H1 (cell line): ENCODE measurements around the gene PHACTR2. TPM values are rescaled to one million over a fixed set of nuclear protein-coding genes. Genes with fewer than 3 reads are reported as not detected.

Experiments used
- CTCF ChIA-PET: fragments of 300-600 bp; sonication (Branson Sonifier 250); formaldehyde crosslinking; loops from one replicate; lab custom pipeline; 2021; ENCODE audit not compliant: partially characterized antibody; lab: Charles Lee
- POLR2A ChIA-PET: fragments of 300-600 bp; sonication (Branson Sonifier 250); formaldehyde crosslinking; loops from one replicate; lab custom pipeline; 2021; ENCODE audit warnings: inconsistent platforms; ENCODE audit not compliant: partially characterized antibody; lab: Charles Lee
- DNase-seq, 2 experiments: peaks; one replicate each; pipeline versions ENCODE4 v3.0.0 to v3.0.0-alpha.2; 2010 to 2022; ENCODE audit warnings: low spot score in 2 of 2, low read depth in 1 of 2, mixed read lengths in 1 of 2
- FAIRE-seq: peaks from 2 replicates; lab custom pipeline; 2011; peaks lifted over from hg19 to GRCh38; lab: Jason Lieb, UNC
- H2AFZ ChIP-seq: 2 replicates; pipeline ENCODE4 v1.8.1; 2012; ENCODE audit warnings: low read length, inconsistent platforms
- H2AK5ac ChIP-seq: 2 replicates; pipeline ENCODE4 v1.6.1; 2013; ENCODE audit warnings: low read depth, low read length
- H2BK120ac ChIP-seq: replicated peaks from 2 replicates; pipeline ENCODE3; 2013; ENCODE audit warnings: low read depth, low read length, inconsistent platforms
- H2BK12ac ChIP-seq: 2 replicates; pipeline ENCODE4 v1.6.1; 2013; ENCODE audit warnings: low read depth, low read length
- H2BK15ac ChIP-seq: 2 replicates; pipeline ENCODE4 v1.6.1; 2013; ENCODE audit warnings: low read length
- H2BK20ac ChIP-seq: 2 replicates; pipeline ENCODE4 v1.6.1; 2013; ENCODE audit warnings: low read length
- H2BK5ac ChIP-seq: 2 replicates; pipeline ENCODE4 v1.6.1; 2013; ENCODE audit warnings: low read depth, low read length
- H3K14ac ChIP-seq: 2 replicates; pipeline ENCODE4 v1.6.1; 2013; ENCODE audit warnings: inconsistent platforms; ENCODE audit not compliant: insufficient read length
- H3K18ac ChIP-seq: 2 replicates; pipeline ENCODE4 v1.6.1; 2013; ENCODE audit warnings: low read length; ENCODE audit errors: extremely low read depth
- H3K23ac ChIP-seq: 2 replicates; pipeline ENCODE4 v1.6.1; 2013; ENCODE audit warnings: inconsistent platforms; ENCODE audit not compliant: insufficient read length
- H3K23me2 ChIP-seq: 2 replicates; pipeline ENCODE4 v1.6.1; 2013; ENCODE audit warnings: low read depth, low read length
- H3K27ac ChIP-seq: 2 replicates; pipeline ENCODE4 v1.6.1; 2011; ENCODE audit warnings: low read depth, low read length, inconsistent platforms
- H3K27me3 ChIP-seq, 4 experiments: replicated peaks in 1 of 4; 1 replicate in 1 of 4; 2 replicates in 3 of 4; pipeline versions ENCODE4 v1.6.1 to v1.8.1; 2011 to 2013; ENCODE audit warnings: low read length in 3 of 4, mild to moderate bottlenecking in 3 of 4, inconsistent platforms in 2 of 4, mixed read lengths in 2 of 4, moderate library complexity in 1 of 4; ENCODE audit not compliant: control insufficient read depth in 3 of 4, insufficient read depth in 3 of 4; ENCODE audit errors: extremely low read depth in 1 of 4
- H3K36me3 ChIP-seq, 4 experiments: 2 replicates each; pipeline versions ENCODE4 v1.6.1 to v1.8.1; 2011 to 2013; ENCODE audit warnings: mild to moderate bottlenecking in 4 of 4, low read length in 3 of 4, moderate library complexity in 2 of 4, control low read depth in 1 of 4, inconsistent platforms in 1 of 4; ENCODE audit not compliant: insufficient read depth in 4 of 4, control insufficient read depth in 2 of 4
- H3K4ac ChIP-seq: replicated peaks from 2 replicates; pipeline ENCODE3; 2013; ENCODE audit warnings: low read length, low read depth, mixed read lengths, inconsistent platforms; ENCODE audit not compliant: insufficient read length
- H3K4me1 ChIP-seq, 4 experiments: replicated peaks in 1 of 4; 1 replicate in 1 of 4; 2 replicates in 3 of 4; pipeline versions ENCODE4 v1.6.1 to v1.8.1; 2011 to 2013; ENCODE audit warnings: low read length in 3 of 4, inconsistent platforms in 2 of 4, mixed read lengths in 1 of 4; ENCODE audit not compliant: insufficient read depth in 4 of 4, control insufficient read depth in 3 of 4
- H3K4me2 ChIP-seq, 2 experiments: 2 replicates each; pipeline versions ENCODE4 v1.6.1 to v1.8.1; 2011 to 2013; ENCODE audit warnings: low read depth in 2 of 2, low read length in 2 of 2, control low read depth in 1 of 2, inconsistent platforms in 1 of 2, mild to moderate bottlenecking in 1 of 2; ENCODE audit not compliant: insufficient read depth in 1 of 2
- H3K4me3 ChIP-seq, 4 experiments: fragments of 200-600, 300-600 bp in 1 of 4; sonication (generic), shearing (Covaris generic), sonication (Bioruptor Twin) in 1 of 4; 2 replicates each; pipeline versions ENCODE4 v1.5.1 to v1.8.1; 2011 to 2016; ENCODE audit warnings: low read length in 4 of 4, low read depth in 3 of 4, control low read depth in 2 of 4, inconsistent platforms in 2 of 4, mild to moderate bottlenecking in 2 of 4, mixed read lengths in 1 of 4, moderate library complexity in 1 of 4; ENCODE audit not compliant: insufficient read depth in 2 of 4; ENCODE audit errors: extremely low read depth in 1 of 4
- H3K56ac ChIP-seq: replicated peaks from 2 replicates; pipeline ENCODE3; 2013; ENCODE audit warnings: low read depth, mild to moderate bottlenecking, mixed read lengths, low read length, inconsistent platforms; ENCODE audit not compliant: insufficient read length
- H3K79me1 ChIP-seq: 2 replicates; pipeline ENCODE4 v1.6.1; 2013; ENCODE audit warnings: low read depth, low read length, control low read depth
- H3K79me2 ChIP-seq, 2 experiments: 2 replicates each; pipeline versions ENCODE4 v1.6.1 to v1.8.1; 2012 to 2013; ENCODE audit warnings: low read length in 2 of 2, mild to moderate bottlenecking in 2 of 2, inconsistent platforms in 1 of 2; ENCODE audit not compliant: insufficient read depth in 2 of 2, control insufficient read depth in 1 of 2
- H3K9ac ChIP-seq, 4 experiments: replicated peaks in 1 of 4; 1 replicate in 1 of 4; 2 replicates in 3 of 4; pipeline versions ENCODE4 v1.6.1 to v1.8.1; 2011 to 2013; ENCODE audit warnings: low read depth in 3 of 4, low read length in 3 of 4, control low read depth in 2 of 4, mild to moderate bottlenecking in 2 of 4, moderate library complexity in 2 of 4, inconsistent platforms in 1 of 4; ENCODE audit errors: extremely low read depth in 1 of 4
- H3K9me3 ChIP-seq, 2 experiments: 2 replicates each; pipeline versions ENCODE4 v1.6.1 to v1.8.1; 2012 to 2013; ENCODE audit warnings: mild to moderate bottlenecking in 2 of 2, moderate library complexity in 2 of 2, control low read depth in 1 of 2, inconsistent platforms in 1 of 2, low read depth in 1 of 2, low read length in 1 of 2, mixed read lengths in 1 of 2; ENCODE audit not compliant: insufficient read depth in 2 of 2
- H4K20me1 ChIP-seq, 2 experiments: replicated peaks in 1 of 2; 2 replicates each; pipeline versions ENCODE3 to v1.8.1; 2011 to 2013; ENCODE audit warnings: inconsistent platforms in 2 of 2, low read length in 2 of 2, mild to moderate bottlenecking in 1 of 2; ENCODE audit not compliant: insufficient read depth in 2 of 2, control insufficient read depth in 1 of 2
- H4K5ac ChIP-seq: 2 replicates; pipeline ENCODE4 v1.6.1; 2013; ENCODE audit warnings: low read length, low read depth, mixed read lengths, inconsistent platforms; ENCODE audit not compliant: insufficient read length
- H4K8ac ChIP-seq: 2 replicates; pipeline ENCODE4 v1.8.0; 2013; ENCODE audit warnings: mild to moderate bottlenecking, moderate library complexity, low read length, inconsistent platforms; ENCODE audit not compliant: insufficient read depth; ENCODE audit errors: extremely low read depth
- H4K91ac ChIP-seq: replicated peaks from 2 replicates; pipeline ENCODE3; 2013; ENCODE audit warnings: low read length, mixed read lengths, inconsistent platforms; ENCODE audit not compliant: insufficient read length
- BCL11A ChIP-seq, 2 experiments: IDR thresholded peaks; one replicate each; pipeline ENCODE4 v1.6.1; 2011; ENCODE audit warnings: low read depth in 2 of 2, low read length in 2 of 2, mild to moderate bottlenecking in 2 of 2
- CBX8 ChIP-seq: fragments of 300-800, 300-1000 bp; sonication (generic); IDR thresholded peaks from 2 replicates; pipeline ENCODE4 v1.7.1; 2016; ENCODE audit warnings: low read depth, low read length, borderline replicate concordance
- GABPA ChIP-seq: IDR thresholded peaks from 2 replicates; pipeline ENCODE4 v1.6.1; 2011; ENCODE audit warnings: mild to moderate bottlenecking, low read length, moderate library complexity, borderline replicate concordance; ENCODE audit not compliant: insufficient read depth
- JUND ChIP-seq: IDR thresholded peaks from 2 replicates; pipeline ENCODE4 v1.6.1; 2011; ENCODE audit warnings: mild to moderate bottlenecking, improper control_type of control experiment, low read length
- NANOG ChIP-seq: IDR thresholded peaks from 2 replicates; pipeline ENCODE4 v1.6.1; 2011; ENCODE audit warnings: low read length, low read depth, mild to moderate bottlenecking, inconsistent platforms; ENCODE audit not compliant: insufficient read depth, poor library complexity, severe bottlenecking
- PHF8 ChIP-seq: fragments of 200-600 bp; sonication (generic); conservative IDR thresholded peaks from 2 replicates; pipeline ENCODE4 v1.7.1; 2012; ENCODE audit warnings: low read depth, mild to moderate bottlenecking, inconsistent platforms, low read length, moderate library complexity
- POLR2A ChIP-seq, 2 experiments: IDR thresholded peaks; 1 replicate in 1 of 2; 2 replicates in 1 of 2; pipeline ENCODE4 v1.6.1; 2011; ENCODE audit warnings: low read depth in 2 of 2, low read length in 2 of 2, mild to moderate bottlenecking in 2 of 2; ENCODE audit errors: control extremely low read depth in 1 of 2
- RXRA ChIP-seq: IDR thresholded peaks from 2 replicates; pipeline ENCODE4 v1.6.1; 2011; ENCODE audit warnings: low read depth, mild to moderate bottlenecking, low read length, moderate library complexity; ENCODE audit not compliant: insufficient read depth
- SIX5 ChIP-seq: IDR thresholded peaks from 2 replicates; pipeline ENCODE4 v1.6.1; 2011; ENCODE audit warnings: mild to moderate bottlenecking, low read depth, low read length
- SP1 ChIP-seq: IDR thresholded peaks from 2 replicates; pipeline ENCODE4 v1.6.1; 2011; ENCODE audit warnings: low read depth, low read length
- SRF ChIP-seq: IDR thresholded peaks from 2 replicates; pipeline ENCODE4 v1.6.1; 2011; ENCODE audit warnings: mild to moderate bottlenecking, low read depth, low read length, moderate library complexity
- TAF7 ChIP-seq: optimal IDR thresholded peaks from 2 replicates; pipeline ENCODE3; 2011; ENCODE audit warnings: low read depth, mild to moderate bottlenecking, inconsistent platforms, low read length, moderate library complexity, borderline replicate concordance
- WGBS, 2 experiments: shearing (Covaris generic) in 1 of 2; methylation state at CpG; one replicate each; pipeline versions ENCODE4 v1.1.6 to v1.1.7; 2013 to 2015; ENCODE audit warnings: low lambda C conversion rate in 2 of 2, mixed read lengths in 2 of 2, inconsistent platforms in 1 of 2, low coverage in 1 of 2, missing lambda C conversion rate in 1 of 2; ENCODE audit not compliant: insufficient replicate concordance in 2 of 2, insufficient coverage in 1 of 2, insufficient read length in 1 of 2; ENCODE audit errors: extremely low coverage in 1 of 2, missing lambda C conversion rate in 1 of 2; 5-methylcytosine and 5-hydroxymethylcytosine counted together
- polyA plus RNA-seq, 7 experiments: library from polyadenylated mRNA; depleted of rRNA in 3 of 7; stranded (reverse) in 5 of 7; unstranded in 2 of 7; fragments of >200 nt in 5 of 7; fragments of 200-250 nt in 2 of 7; gene quantifications; 1 replicate in 5 of 7; 2 replicates in 1 of 7; 4 replicates in 1 of 7; pipeline versions ENCODE4 v1.2.1 to v1.2.3, GENCODE V29; 2011 to 2013; ENCODE audit warnings: missing spikeins in 2 of 7, mixed read lengths in 2 of 7
- total RNA-seq: library from RNA; stranded (reverse); fragmentation: NEBNext Ultra II Directional; extraction: Animal tissue kit (Norgen Biotek cat#: 25700); gene quantifications from 2 replicates; pipeline ENCODE4 v1.2.1, GENCODE V29; 2021
- TF ChIP-seq, protein P1 (sequence below): IDR thresholded peaks from 2 replicates; pipeline ENCODE4 v1.6.1; 2012; ENCODE audit warnings: low read length, inconsistent platforms

PHACTR2 gene
- total and polyA plus RNA-seq, 2 of the 8 experiments (the other 6 are each of a cell fraction or from before 2014, with no cell fraction given), result 16.9 to 131 TPM

DNA sequence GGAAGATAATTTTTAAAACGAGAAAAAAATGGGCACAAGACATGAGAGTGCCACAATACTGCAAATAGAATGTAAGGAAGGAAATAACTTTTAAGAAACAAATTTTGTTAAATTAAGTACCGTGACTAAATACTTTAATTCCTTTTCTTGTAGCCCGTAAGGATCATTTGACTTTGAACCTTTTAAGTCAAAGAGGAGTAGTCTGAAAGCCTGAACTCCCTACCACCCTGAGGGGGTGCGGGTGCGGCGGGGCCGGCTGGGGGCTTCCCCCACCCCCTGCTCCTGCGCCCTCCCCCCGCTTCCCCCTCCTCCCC, 231 bp upstream of the PHACTR2 start:
- Histone ChIP-seq H3K23me2 (no peaks in the 10 kb centered on the region), H4K91ac (peak overlapping the region; percentile 25), H4K20me1 (no peaks in the 10 kb centered on the region), H3K27ac (no peak overlapping the region), H3K4me3 (peak overlapping the region in 3 of 4 experiments; percentile 17 to 90 (median 75); a peak in 5 of 8 replicates), H2AK5ac (no peak overlapping the region), H4K5ac (peak overlapping the region; percentile 67), H2BK120ac (no peak overlapping the region), H3K36me3 (peaks cover 0 to under 1% (median 0%) of the 10 kb centered on the region in 4 experiments; a peak in 1 of 8 replicates), H3K79me2 (peaks cover 14 to 43% of the 10 kb centered on the region in 2 experiments), H2AFZ (no peak overlapping the region), H3K9me3 (no peaks in the 10 kb centered on the region; a peak in 1 of 4 replicates), H2BK20ac (no peak overlapping the region), H3K23ac (no peak overlapping the region), H3K4me1 (peaks cover 2 to 37% (median 14%) of the 10 kb centered on the region in 4 experiments), H3K79me1 (no peaks in the 10 kb centered on the region), H2BK5ac (no peak overlapping the region), H3K56ac (no peak overlapping the region), H4K8ac (no peak overlapping the region), H3K4ac (no peak overlapping the region), H3K4me2 (peak overlapping the region; percentile 56 to 58), H3K14ac (no peak overlapping the region), H2BK12ac (no peak overlapping the region), H2BK15ac (no peak overlapping the region), H3K27me3 (no peaks in the 10 kb centered on the region), H3K18ac (no peak overlapping the region), H3K9ac (no peak overlapping the region)
- DNase-seq (no peak), FAIRE-seq (no peak)
- 1% methylated on average over 4 of the region's 9 CpGs; no CpG with 5 or more reads in 1 of the 2 experiments for WGBS, 2 experiments
- POLR2A ChIA-PET, result interaction anchor here (2.2 to 3.5 kb wide), 2 partner anchors 9 to 12 kb away, joined by 6 to 20 read pairs; no protein-coding TSS in a partner anchor
- CTCF ChIA-PET, result no interaction called here
- TF ChIP-seq SRF (no peak), CBX8 (no peak), RXRA (no peak), PHF8 (no peak), GABPA (no peak), NANOG (no peak), POLR2A (IDR thresholded peaks at IDR 0.05; ENCODE audit: control extremely low read depth in 1 of 2, low read depth in 2 of 2, low read length in 2 of 2) (no peak), TAF7 (no peak), JUND (no peak), BCL11A (IDR thresholded peaks at IDR 0.05; ENCODE audit: low read depth in 2 of 2, low read length in 2 of 2) (no peak), SIX5 (no peak), SP1 (no peak)
- TF ChIP-seq, protein P1, sequence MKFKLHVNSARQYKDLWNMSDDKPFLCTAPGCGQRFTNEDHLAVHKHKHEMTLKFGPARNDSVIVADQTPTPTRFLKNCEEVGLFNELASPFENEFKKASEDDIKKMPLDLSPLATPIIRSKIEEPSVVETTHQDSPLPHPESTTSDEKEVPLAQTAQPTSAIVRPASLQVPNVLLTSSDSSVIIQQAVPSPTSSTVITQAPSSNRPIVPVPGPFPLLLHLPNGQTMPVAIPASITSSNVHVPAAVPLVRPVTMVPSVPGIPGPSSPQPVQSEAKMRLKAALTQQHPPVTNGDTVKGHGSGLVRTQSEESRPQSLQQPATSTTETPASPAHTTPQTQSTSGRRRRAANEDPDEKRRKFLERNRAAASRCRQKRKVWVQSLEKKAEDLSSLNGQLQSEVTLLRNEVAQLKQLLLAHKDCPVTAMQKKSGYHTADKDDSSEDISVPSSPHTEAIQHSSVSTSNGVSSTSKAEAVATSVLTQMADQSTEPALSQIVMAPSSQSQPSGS, result no peak
